ENCODE measurements around the gene EIF4E2. TPM values are rescaled to one million over a fixed set of nuclear protein-coding genes. Genes with fewer than 3 reads are reported as not detected.
A peak's percentile ranks its signal among the peaks of the same experiment; 100 is the strongest.

Gene EIF4E2
- total RNA-seq, 6 donors from 2014 or later, result 24.1 to 96.4 (median 57.2) TPM

GRCh38 chr2:232542715-232543467 lies 7.6 kb upstream of the EIF4E2 start:
- WGBS, 2 donors, result 89 to 90% methylated on average over 8 to 20 of the region's 20 CpGs
- H3K36me3 ChIP-seq, result peaks cover 0 to 7% (median 0%) of the 10 kb centered on the region in 4 donors
- H3K27ac ChIP-seq, result no peak overlapping the region
- no peaks in the 10 kb centered on the region for H3K27me3 ChIP-seq
- H3K4me3 ChIP-seq, result no peak overlapping the region
- peaks cover 0 to 11% (median 5%) of the 10 kb centered on the region in 4 donors for H3K4me1 ChIP-seq
- ATAC-seq (ENCODE audit: low FRiP score in 2 of 2) (no peak), DNase-seq (peak in 1 of 2 donors; percentile 75)
- no peaks in the 10 kb centered on the region for H3K9me3 ChIP-seq
- TF ChIP-seq POLR2AphosphoS5 (IDR thresholded peaks at IDR 0.05) (no peak), POLR2A (IDR thresholded peaks at IDR 0.05) (no peak), CTCF (IDR thresholded peaks at IDR 0.05) (no peak), EP300 (IDR thresholded peaks at IDR 0.05) (no peak)

GRCh38 chr2:232543491-232543890 lies 7.0 kb upstream of the EIF4E2 start:
- no peak overlapping the region for H3K4me3 ChIP-seq

GRCh38 chr2:232543928-232544631 lies 6.4 kb upstream of the EIF4E2 start:
- no peak for TF ChIP-seq CTCF (IDR thresholded peaks at IDR 0.05)
- no peak for TF ChIP-seq POLR2AphosphoS5 (IDR thresholded peaks at IDR 0.05)
- no peak for TF ChIP-seq EP300 (IDR thresholded peaks at IDR 0.05)
- TF ChIP-seq POLR2A (IDR thresholded peaks at IDR 0.05), result no peak
- ATAC-seq (ENCODE audit: low FRiP score in 2 of 2) (no peak), DNase-seq (peak; percentile 17 to 77)
- H3K27me3 ChIP-seq, result no peaks in the 10 kb centered on the region
- peaks cover 0 to 11% (median 6%) of the 10 kb centered on the region in 4 donors for H3K4me1 ChIP-seq
- H3K9me3 ChIP-seq, result no peaks in the 10 kb centered on the region
- H3K4me3 ChIP-seq, result no peak overlapping the region
- peaks cover 0 to 7% (median 0%) of the 10 kb centered on the region in 4 donors for H3K36me3 ChIP-seq
- H3K27ac ChIP-seq, result no peak overlapping the region
- 94 to 96% methylated on average over 14 to 17 of the region's 19 CpGs for WGBS, 2 donors

More at GRCh38 chr2:232543491-232543890, 7.0 kb upstream of the EIF4E2 start:
- Histone ChIP-seq H3K9me3 (no peaks in the 10 kb centered on the region), H3K4me1 (peaks cover 0 to 11% (median 5%) of the 10 kb centered on the region in 4 donors), H3K27ac (no peak overlapping the region), H3K27me3 (no peaks in the 10 kb centered on the region), H3K36me3 (peaks cover 0 to 7% (median 0%) of the 10 kb centered on the region in 4 donors)
- no peak for DNase-seq
- 89 to 96% methylated on average over 13 to 14 of the region's 14 CpGs for WGBS, 2 donors
- ATAC-seq (ENCODE audit: low FRiP score in 2 of 2), result no peak
- TF ChIP-seq POLR2AphosphoS5 (IDR thresholded peaks at IDR 0.05) (no peak), EP300 (IDR thresholded peaks at IDR 0.05) (no peak), CTCF (IDR thresholded peaks at IDR 0.05) (no peak), POLR2A (IDR thresholded peaks at IDR 0.05) (no peak)

GRCh38 chr2:232544674-232545073 lies 5.8 kb upstream of the EIF4E2 start:
- H3K4me1 ChIP-seq, result peaks cover 3 to 17% (median 10%) of the 10 kb centered on the region in 4 donors
- TF ChIP-seq POLR2AphosphoS5 (IDR thresholded peaks at IDR 0.05) (no peak), POLR2A (IDR thresholded peaks at IDR 0.05) (no peak), EP300 (IDR thresholded peaks at IDR 0.05) (no peak), CTCF (IDR thresholded peaks at IDR 0.05) (no peak)
- WGBS, 2 donors, result 93 to 100% methylated on average over 6 of the region's 6 CpGs
- ATAC-seq (ENCODE audit: low FRiP score in 2 of 2) (no peak), DNase-seq (no peak)
- no peak overlapping the region for H3K27ac ChIP-seq
- H3K36me3 ChIP-seq, result peaks cover 0 to 7% (median 0%) of the 10 kb centered on the region in 4 donors
- H3K27me3 ChIP-seq, result no peaks in the 10 kb centered on the region
- H3K4me3 ChIP-seq, result no peak overlapping the region
- no peaks in the 10 kb centered on the region for H3K9me3 ChIP-seq

All from upper lobe of left lung (tissue), 6 donors.